ENCODE measurements around the gene NSUN4. TPM values are rescaled to one million over a fixed set of nuclear protein-coding genes. Genes with fewer than 3 reads are reported as not detected.

The NSUN4 gene
- total and polyA plus RNA-seq, 9 of the 15 experiments (the other 6 are each of a cell fraction or from before 2014, with no cell fraction given), result 33.4 to 60.2 (median 46.3) TPM

DNA sequence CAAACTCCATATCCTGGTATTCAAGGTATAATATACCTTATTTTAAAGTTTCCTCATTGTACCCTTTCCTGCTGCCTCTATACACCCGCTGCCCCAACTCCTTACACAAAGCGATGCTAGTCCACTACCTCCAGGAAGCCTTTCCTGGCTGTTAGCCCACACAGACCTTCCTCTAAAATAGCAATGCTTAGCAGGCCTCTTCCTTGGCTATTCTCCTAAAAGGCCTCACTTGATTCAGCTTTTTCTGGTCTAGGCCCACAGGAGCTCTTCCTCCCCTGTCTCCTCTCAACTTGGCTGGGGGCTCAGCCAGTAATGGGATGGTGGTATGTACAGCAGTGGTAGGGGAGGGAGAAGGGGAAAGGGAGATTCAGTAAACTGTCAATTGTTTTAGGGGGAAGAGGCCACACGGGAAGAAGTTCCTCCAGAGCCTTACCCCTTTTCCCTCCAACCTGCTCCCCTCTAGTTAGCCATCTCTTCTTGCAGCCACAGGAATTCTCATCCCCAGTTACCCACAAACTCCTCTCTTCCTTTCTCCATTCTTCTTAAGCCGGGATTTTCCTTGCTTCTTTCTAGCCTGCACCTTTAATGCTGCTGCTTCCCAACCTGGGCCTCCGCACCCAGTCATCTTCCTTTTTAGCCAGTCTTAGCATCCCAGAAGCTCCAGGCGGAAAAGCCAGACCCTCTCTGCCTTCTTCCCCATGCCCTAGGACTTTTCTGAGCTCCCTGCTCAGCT lies 39.8 kb upstream of the NSUN4 start:
- Histone ChIP-seq H3K27ac (ENCODE audit: extremely low read depth, low read depth, low read length) (peak overlapping the region; percentile 96), H3K9me1 (ENCODE audit: control insufficient read depth, insufficient read depth, low read length) (peaks cover 6% of the 10 kb centered on the region), H3K36me3 (ENCODE audit: control insufficient read depth, insufficient read depth, low read length) (peaks cover 48% of the 10 kb centered on the region), H3K9ac (ENCODE audit: insufficient read depth in 1 of 2, low read depth in 2 of 2, low read length in 2 of 2) (peak overlapping the region; percentile 98 to 100), H2AFZ (ENCODE audit: low read depth, low read length) (no peak overlapping the region), H4K20me1 (replicated peaks; ENCODE audit: control insufficient read depth, insufficient read depth, low read length) (peaks cover 7% of the 10 kb centered on the region), H3K9me3 (replicated peaks; ENCODE audit: control insufficient read depth, insufficient read depth, low read depth, low read length) (no peaks in the 10 kb centered on the region), H3K4me2 (ENCODE audit: insufficient read depth, low read length) (peak overlapping the region; percentile 97), H3K27me3 (ENCODE audit: control insufficient read depth in 2 of 2, insufficient read depth in 2 of 2, low read length in 2 of 2) (no peaks in the 10 kb centered on the region), H3K4me1 (replicated peaks in 1 of 2; ENCODE audit: control insufficient read depth in 2 of 2, insufficient read depth in 2 of 2, low read length in 2 of 2) (peaks cover 22 to 26% of the 10 kb centered on the region in 2 experiments; a peak in 4 of 5 replicates), H3K79me2 (ENCODE audit: control insufficient read depth, insufficient read depth, low read length) (peaks cover 86% of the 10 kb centered on the region), H3K4me3 (peak overlapping the region; percentile 76)
- intact Hi-C loops (cut with micrococcal nuclease), result loop anchor here (2.0 to 5.0 kb wide), 2 partner anchors 14 to 54 kb away; partner anchors contain the start of gene RAD54L
- no peak for FAIRE-seq
- TSS peak; percentile 32 for BruUV-seq (replicated peaks)
- ChIA-PET CTCF (ENCODE audit: low intra/inter-chr PET ratio) (no interaction called here), POLR2A (interaction anchor here (0.6 to 22.1 kb wide), 8 partner anchors 17 to 1482 kb away, joined by 3 to 410 read pairs (median 4); no protein-coding TSS in a partner anchor)
- in situ Hi-C loops (cut with MboI), result no loop called here
- no peak for DNase-seq (ENCODE audit: extremely low read depth in 1 of 4, low spot score in 3 of 4)
- WGBS (ENCODE audit: insufficient coverage, low coverage, missing lambda C conversion rate), result 39% methylated on average over 6 of the region's 6 CpGs
- no peak for ATAC-seq
- TF ChIP-seq BRF1 (IDR thresholded peaks at IDR 0.05; ENCODE audit: borderline replicate concordance, extremely low read depth, insufficient read length), result no peak
- no peak for TF ChIP-seq HCFC1 (IDR thresholded peaks at IDR 0.05; ENCODE audit: low read depth, low read length)
- TF ChIP-seq ZNF431 (CRISPR knock-in tag; IDR thresholded peaks at IDR 0.05), result no peak
- TF ChIP-seq TBP (optimal IDR thresholded peaks at IDR 0.05; ENCODE audit: low read depth, low read length), result no peak
- peak; percentile 4 for TF ChIP-seq TAF1 (IDR thresholded peaks at IDR 0.05; ENCODE audit: control insufficient read depth, extremely low read depth, insufficient read depth, low read length, severe bottlenecking)
- TF ChIP-seq FOXK1 (CRISPR knock-in tag; IDR thresholded peaks at IDR 0.05; ENCODE audit: borderline replicate concordance), result no peak
- no peak for TF ChIP-seq ZNF134 (CRISPR knock-in tag; conservative IDR thresholded peaks at IDR 0.05)
- TF ChIP-seq HEY1 (CRISPR knock-in tag; IDR thresholded peaks at IDR 0.05; ENCODE audit: borderline replicate concordance), result no peak
- no peak for TF ChIP-seq PRDM10 (IDR thresholded peaks at IDR 0.05; ENCODE audit: partially characterized antibody)
- TF ChIP-seq HNRNPK (IDR thresholded peaks at IDR 0.05; ENCODE audit: low read depth, low read length, poor library complexity, severe bottlenecking), result no peak
- no peak for TF ChIP-seq U2AF1 (optimal IDR thresholded peaks at IDR 0.05; ENCODE audit: low read depth, low read length)
- no peak for TF ChIP-seq ZNF395 (CRISPR knock-in tag; IDR thresholded peaks at IDR 0.05)
- 0 out of 2 replicates have a peak, but pooled peaks have one; percentile 73 for TF ChIP-seq KAT7 (CRISPR knock-in tag; IDR thresholded peaks at IDR 0.05; ENCODE audit: borderline replicate concordance)
